ENCODE data around the gene FRMD1. TPM values are rescaled to one million over a fixed set of nuclear protein-coding genes. Genes with fewer than 3 reads are reported as not detected.

Gene FRMD1
- total and polyA plus RNA-seq, 2 experiments from 2014 or later, result 0.07 TPM; not detected in 1

- Histone ChIP-seq H3K4me3 (no peak overlapping the region), H3K27ac (no peak overlapping the region), H3K79me2 (no peaks in the 10 kb centered on the region), H3K4me2 (no peak overlapping the region), H3K9me2 (replicated peaks; ENCODE audit: insufficient read depth) (no peaks in the 10 kb centered on the region), H2AFZ (no peak overlapping the region), H3K9me3 (ENCODE audit: low read depth) (no peaks in the 10 kb centered on the region), H3K4me1 (ENCODE audit: insufficient read depth) (peaks cover 2% of the 10 kb centered on the region), H3K36me3 (replicated peaks; ENCODE audit: insufficient read depth, low read depth) (no peaks in the 10 kb centered on the region), H3K27me3 (no peaks in the 10 kb centered on the region), H4K20me1 (ENCODE audit: insufficient read depth, poor library complexity, severe bottlenecking) (no peaks in the 10 kb centered on the region)
- no peak for TF ChIP-seq EZH2 (IDR thresholded peaks at IDR 0.05; ENCODE audit: borderline replicate concordance)
- no peak for TF ChIP-seq CTCF (IDR thresholded peaks at IDR 0.05; ENCODE audit: poor library complexity)
- no peak for TF ChIP-seq EZH2phosphoT487 (IDR thresholded peaks at IDR 0.05; ENCODE audit: low read depth, severe bottlenecking, unreplicated experiment)
- 95% methylated on average over 22 of the region's 22 CpGs for WGBS (ENCODE audit: low lambda C conversion rate, missing lambda C conversion rate)
- DNase-seq (ENCODE audit: low spot score), result no peak
These were observed 47.8 kb upstream of the FRMD1 start for GRCh38 chr6:168126566-168127383.

- H3K9me3 ChIP-seq (ENCODE audit: low read depth), result no peaks in the 10 kb centered on the region
- H3K27me3 ChIP-seq, result no peaks in the 10 kb centered on the region
- H3K4me2 ChIP-seq, result no peak overlapping the region
- H3K4me1 ChIP-seq (ENCODE audit: insufficient read depth), result no peaks in the 10 kb centered on the region
- H3K27ac ChIP-seq, result no peak overlapping the region
- TF ChIP-seq CTCF (IDR thresholded peaks at IDR 0.05; ENCODE audit: poor library complexity), result no peak
- no peak for TF ChIP-seq EZH2phosphoT487 (IDR thresholded peaks at IDR 0.05; ENCODE audit: low read depth, severe bottlenecking, unreplicated experiment)
- no peak for TF ChIP-seq EZH2 (IDR thresholded peaks at IDR 0.05; ENCODE audit: borderline replicate concordance)
- H3K4me3 ChIP-seq, result no peak overlapping the region
- no peaks in the 10 kb centered on the region for H3K9me2 ChIP-seq (replicated peaks; ENCODE audit: insufficient read depth)
- DNase-seq (ENCODE audit: low spot score), result no peak
- no peaks in the 10 kb centered on the region for H3K79me2 ChIP-seq
- no peaks in the 10 kb centered on the region for H4K20me1 ChIP-seq (ENCODE audit: insufficient read depth, poor library complexity, severe bottlenecking)
- H2AFZ ChIP-seq, result no peak overlapping the region
- no peaks in the 10 kb centered on the region for H3K36me3 ChIP-seq (replicated peaks; ENCODE audit: insufficient read depth, low read depth)
- 87% methylated on average over 22 of the region's 22 CpGs for WGBS (ENCODE audit: low lambda C conversion rate, missing lambda C conversion rate)
These were observed 46.5 kb upstream of the FRMD1 start for GRCh38 chr6:168125429-168126001.

GRCh38 chr6:168124921-168125320 lies 45.9 kb upstream of the FRMD1 start:
- no peak overlapping the region for H2AFZ ChIP-seq
- H3K4me1 ChIP-seq (ENCODE audit: insufficient read depth), result no peaks in the 10 kb centered on the region
- H3K9me3 ChIP-seq (ENCODE audit: low read depth), result no peaks in the 10 kb centered on the region
- H3K9me2 ChIP-seq (replicated peaks; ENCODE audit: insufficient read depth), result no peaks in the 10 kb centered on the region
- no peak overlapping the region for H3K27ac ChIP-seq
- TF ChIP-seq CTCF (IDR thresholded peaks at IDR 0.05; ENCODE audit: poor library complexity), result no peak
- no peak for TF ChIP-seq EZH2phosphoT487 (IDR thresholded peaks at IDR 0.05; ENCODE audit: low read depth, severe bottlenecking, unreplicated experiment)
- TF ChIP-seq EZH2 (IDR thresholded peaks at IDR 0.05; ENCODE audit: borderline replicate concordance), result no peak
- no peaks in the 10 kb centered on the region for H3K27me3 ChIP-seq
- H3K36me3 ChIP-seq (replicated peaks; ENCODE audit: insufficient read depth, low read depth), result no peaks in the 10 kb centered on the region
- WGBS (ENCODE audit: low lambda C conversion rate, missing lambda C conversion rate), result 94% methylated on average over 11 of the region's 11 CpGs
- no peak overlapping the region for H3K4me2 ChIP-seq
- no peak overlapping the region for H3K4me3 ChIP-seq
- no peaks in the 10 kb centered on the region for H3K79me2 ChIP-seq
- no peaks in the 10 kb centered on the region for H4K20me1 ChIP-seq (ENCODE audit: insufficient read depth, poor library complexity, severe bottlenecking)
- no peak for DNase-seq (ENCODE audit: low spot score)

All from hepatocyte (in vitro differentiated cells).